ENCODE measurements around the gene SERPINB1.

Gene SERPINB1

GRCh38 chr6:2852921-2853322 is 11.3 kb upstream of the SERPINB1 start:
- no peaks in the 10 kb centered on the region for H3K27me3 ChIP-seq (ENCODE audit: control insufficient read depth, insufficient read depth, low read length)
- no peak overlapping the region for H2AFZ ChIP-seq
- H3K4me2 ChIP-seq (ENCODE audit: low read length): no peak overlapping the region
- H3K4me1 ChIP-seq: peaks cover 5% of the 10 kb centered on the region
- no peak for TF ChIP-seq CTCF (IDR thresholded peaks at IDR 0.05)
- H3K79me2 ChIP-seq: no peaks in the 10 kb centered on the region
- no peak overlapping the region for H3K4me3 ChIP-seq (ENCODE audit: low read depth, low read length)
- no peak overlapping the region for H3K27ac ChIP-seq
- no peaks in the 10 kb centered on the region for H3K9me3 ChIP-seq (ENCODE audit: control insufficient read depth, low read length)
- H3K36me3 ChIP-seq (ENCODE audit: control insufficient read depth, insufficient read depth, low read length): no peaks in the 10 kb centered on the region
- H3K9ac ChIP-seq: no peak overlapping the region

GRCh38 chr6:2852514-2852855 is 10.8 kb upstream of the SERPINB1 start:
- Histone ChIP-seq H3K27me3 (ENCODE audit: control insufficient read depth, insufficient read depth, low read length) (no peaks in the 10 kb centered on the region), H3K4me1 (peaks cover 5% of the 10 kb centered on the region)
- no peak for TF ChIP-seq CTCF (IDR thresholded peaks at IDR 0.05)

GRCh38 chr6:2851727-2852513 is 10.3 kb upstream of the SERPINB1 start:
- Histone ChIP-seq H3K79me2 (no peaks in the 10 kb centered on the region), H2AFZ (no peak overlapping the region), H3K9ac (no peak overlapping the region), H3K27me3 (ENCODE audit: control insufficient read depth, insufficient read depth, low read length) (no peaks in the 10 kb centered on the region), H3K36me3 (ENCODE audit: control insufficient read depth, insufficient read depth, low read length) (no peaks in the 10 kb centered on the region), H3K27ac (no peak overlapping the region), H3K4me2 (ENCODE audit: low read length) (no peak overlapping the region), H3K4me1 (peaks cover 5% of the 10 kb centered on the region), H3K4me3 (ENCODE audit: low read depth, low read length) (no peak overlapping the region), H3K9me3 (ENCODE audit: control insufficient read depth, low read length) (no peaks in the 10 kb centered on the region)
- TF ChIP-seq CTCF (IDR thresholded peaks at IDR 0.05): no peak

More at GRCh38 chr6:2852514-2852855, 10.8 kb upstream of the SERPINB1 start:
- Histone ChIP-seq H3K79me2 (no peaks in the 10 kb centered on the region), H2AFZ (no peak overlapping the region), H3K36me3 (ENCODE audit: control insufficient read depth, insufficient read depth, low read length) (no peaks in the 10 kb centered on the region), H3K4me3 (ENCODE audit: low read depth, low read length) (no peak overlapping the region), H3K27ac (no peak overlapping the region), H3K9ac (no peak overlapping the region), H3K9me3 (ENCODE audit: control insufficient read depth, low read length) (no peaks in the 10 kb centered on the region), H3K4me2 (ENCODE audit: low read length) (no peak overlapping the region)

- Histone ChIP-seq H3K36me3 (ENCODE audit: control insufficient read depth, insufficient read depth, low read length) (no peaks in the 10 kb centered on the region), H3K4me1 (peaks cover 6% of the 10 kb centered on the region), H3K79me2 (no peaks in the 10 kb centered on the region), H3K9ac (no peak overlapping the region), H3K4me2 (ENCODE audit: low read length) (no peak overlapping the region), H3K9me3 (ENCODE audit: control insufficient read depth, low read length) (no peaks in the 10 kb centered on the region), H3K4me3 (ENCODE audit: low read depth, low read length) (no peak overlapping the region), H3K27ac (no peak overlapping the region), H3K27me3 (ENCODE audit: control insufficient read depth, insufficient read depth, low read length) (no peaks in the 10 kb centered on the region), H2AFZ (no peak overlapping the region)
- TF ChIP-seq CTCF (IDR thresholded peaks at IDR 0.05): no peak
Measured at GRCh38 chr6:2850538-2851113, 9.0 kb upstream of the SERPINB1 start.

GRCh38 chr6:2848851-2849250 is 7.2 kb upstream of the SERPINB1 start:
- no peaks in the 10 kb centered on the region for H3K27me3 ChIP-seq (ENCODE audit: control insufficient read depth, insufficient read depth, low read length)
- TF ChIP-seq CTCF (IDR thresholded peaks at IDR 0.05): no peak
- no peak overlapping the region for H3K4me2 ChIP-seq (ENCODE audit: low read length)
- no peaks in the 10 kb centered on the region for H3K79me2 ChIP-seq
- no peak overlapping the region for H3K4me3 ChIP-seq (ENCODE audit: low read depth, low read length)
- peaks cover 6% of the 10 kb centered on the region for H3K4me1 ChIP-seq
- H3K36me3 ChIP-seq (ENCODE audit: control insufficient read depth, insufficient read depth, low read length): no peaks in the 10 kb centered on the region
- no peak overlapping the region for H3K27ac ChIP-seq
- H2AFZ ChIP-seq: no peak overlapping the region
- H3K9ac ChIP-seq: no peak overlapping the region
- no peaks in the 10 kb centered on the region for H3K9me3 ChIP-seq (ENCODE audit: control insufficient read depth, low read length)
